H1 (cell line): ENCODE data around the gene MYLIP. TPM values are rescaled to one million over a fixed set of nuclear protein-coding genes. Genes with fewer than 3 reads are reported as not detected.

Experiments used
- CTCF ChIA-PET: fragments of 300-600 bp; sonication (Branson Sonifier 250); formaldehyde crosslinking; loops from one replicate; lab custom pipeline; 2021; ENCODE audit not compliant: partially characterized antibody; lab: Charles Lee
- POLR2A ChIA-PET: fragments of 300-600 bp; sonication (Branson Sonifier 250); formaldehyde crosslinking; loops from one replicate; lab custom pipeline; 2021; ENCODE audit warnings: inconsistent platforms; ENCODE audit not compliant: partially characterized antibody; lab: Charles Lee
- DNase-seq, 2 experiments: peaks; one replicate each; pipeline versions ENCODE4 v3.0.0 to v3.0.0-alpha.2; 2010 to 2022; ENCODE audit warnings: low spot score in 2 of 2, low read depth in 1 of 2, mixed read lengths in 1 of 2
- FAIRE-seq: peaks from 2 replicates; lab custom pipeline; 2011; peaks lifted over from hg19 to GRCh38; lab: Jason Lieb, UNC
- H2AFZ ChIP-seq: 2 replicates; pipeline ENCODE4 v1.8.1; 2012; ENCODE audit warnings: low read length, inconsistent platforms
- H2AK5ac ChIP-seq: 2 replicates; pipeline ENCODE4 v1.6.1; 2013; ENCODE audit warnings: low read depth, low read length
- H2BK120ac ChIP-seq: replicated peaks from 2 replicates; pipeline ENCODE3; 2013; ENCODE audit warnings: low read depth, low read length, inconsistent platforms
- H2BK12ac ChIP-seq: 2 replicates; pipeline ENCODE4 v1.6.1; 2013; ENCODE audit warnings: low read depth, low read length
- H2BK15ac ChIP-seq: 2 replicates; pipeline ENCODE4 v1.6.1; 2013; ENCODE audit warnings: low read length
- H2BK20ac ChIP-seq: 2 replicates; pipeline ENCODE4 v1.6.1; 2013; ENCODE audit warnings: low read length
- H2BK5ac ChIP-seq: 2 replicates; pipeline ENCODE4 v1.6.1; 2013; ENCODE audit warnings: low read depth, low read length
- H3K14ac ChIP-seq: 2 replicates; pipeline ENCODE4 v1.6.1; 2013; ENCODE audit warnings: inconsistent platforms; ENCODE audit not compliant: insufficient read length
- H3K18ac ChIP-seq: 2 replicates; pipeline ENCODE4 v1.6.1; 2013; ENCODE audit warnings: low read length; ENCODE audit errors: extremely low read depth
- H3K23ac ChIP-seq: 2 replicates; pipeline ENCODE4 v1.6.1; 2013; ENCODE audit warnings: inconsistent platforms; ENCODE audit not compliant: insufficient read length
- H3K23me2 ChIP-seq: 2 replicates; pipeline ENCODE4 v1.6.1; 2013; ENCODE audit warnings: low read depth, low read length
- H3K27ac ChIP-seq: 2 replicates; pipeline ENCODE4 v1.6.1; 2011; ENCODE audit warnings: low read depth, low read length, inconsistent platforms
- H3K27me3 ChIP-seq, 4 experiments: replicated peaks in 1 of 4; 1 replicate in 1 of 4; 2 replicates in 3 of 4; pipeline versions ENCODE4 v1.6.1 to v1.8.1; 2011 to 2013; ENCODE audit warnings: low read length in 3 of 4, mild to moderate bottlenecking in 3 of 4, inconsistent platforms in 2 of 4, mixed read lengths in 2 of 4, moderate library complexity in 1 of 4; ENCODE audit not compliant: control insufficient read depth in 3 of 4, insufficient read depth in 3 of 4; ENCODE audit errors: extremely low read depth in 1 of 4
- H3K36me3 ChIP-seq, 4 experiments: 2 replicates each; pipeline versions ENCODE4 v1.6.1 to v1.8.1; 2011 to 2013; ENCODE audit warnings: mild to moderate bottlenecking in 4 of 4, low read length in 3 of 4, moderate library complexity in 2 of 4, control low read depth in 1 of 4, inconsistent platforms in 1 of 4; ENCODE audit not compliant: insufficient read depth in 4 of 4, control insufficient read depth in 2 of 4
- H3K4ac ChIP-seq: replicated peaks from 2 replicates; pipeline ENCODE3; 2013; ENCODE audit warnings: low read length, low read depth, mixed read lengths, inconsistent platforms; ENCODE audit not compliant: insufficient read length
- H3K4me1 ChIP-seq, 4 experiments: replicated peaks in 1 of 4; 1 replicate in 1 of 4; 2 replicates in 3 of 4; pipeline versions ENCODE4 v1.6.1 to v1.8.1; 2011 to 2013; ENCODE audit warnings: low read length in 3 of 4, inconsistent platforms in 2 of 4, mixed read lengths in 1 of 4; ENCODE audit not compliant: insufficient read depth in 4 of 4, control insufficient read depth in 3 of 4
- H3K4me2 ChIP-seq, 2 experiments: 2 replicates each; pipeline versions ENCODE4 v1.6.1 to v1.8.1; 2011 to 2013; ENCODE audit warnings: low read depth in 2 of 2, low read length in 2 of 2, control low read depth in 1 of 2, inconsistent platforms in 1 of 2, mild to moderate bottlenecking in 1 of 2; ENCODE audit not compliant: insufficient read depth in 1 of 2
- H3K4me3 ChIP-seq, 4 experiments: fragments of 200-600, 300-600 bp in 1 of 4; sonication (generic), shearing (Covaris generic), sonication (Bioruptor Twin) in 1 of 4; 2 replicates each; pipeline versions ENCODE4 v1.5.1 to v1.8.1; 2011 to 2016; ENCODE audit warnings: low read length in 4 of 4, low read depth in 3 of 4, control low read depth in 2 of 4, inconsistent platforms in 2 of 4, mild to moderate bottlenecking in 2 of 4, mixed read lengths in 1 of 4, moderate library complexity in 1 of 4; ENCODE audit not compliant: insufficient read depth in 2 of 4; ENCODE audit errors: extremely low read depth in 1 of 4
- H3K56ac ChIP-seq: replicated peaks from 2 replicates; pipeline ENCODE3; 2013; ENCODE audit warnings: low read depth, mild to moderate bottlenecking, mixed read lengths, low read length, inconsistent platforms; ENCODE audit not compliant: insufficient read length
- H3K79me1 ChIP-seq: 2 replicates; pipeline ENCODE4 v1.6.1; 2013; ENCODE audit warnings: low read depth, low read length, control low read depth
- H3K79me2 ChIP-seq, 2 experiments: 2 replicates each; pipeline versions ENCODE4 v1.6.1 to v1.8.1; 2012 to 2013; ENCODE audit warnings: low read length in 2 of 2, mild to moderate bottlenecking in 2 of 2, inconsistent platforms in 1 of 2; ENCODE audit not compliant: insufficient read depth in 2 of 2, control insufficient read depth in 1 of 2
- H3K9ac ChIP-seq, 4 experiments: replicated peaks in 1 of 4; 1 replicate in 1 of 4; 2 replicates in 3 of 4; pipeline versions ENCODE4 v1.6.1 to v1.8.1; 2011 to 2013; ENCODE audit warnings: low read depth in 3 of 4, low read length in 3 of 4, control low read depth in 2 of 4, mild to moderate bottlenecking in 2 of 4, moderate library complexity in 2 of 4, inconsistent platforms in 1 of 4; ENCODE audit errors: extremely low read depth in 1 of 4
- H3K9me3 ChIP-seq, 2 experiments: 2 replicates each; pipeline versions ENCODE4 v1.6.1 to v1.8.1; 2012 to 2013; ENCODE audit warnings: mild to moderate bottlenecking in 2 of 2, moderate library complexity in 2 of 2, control low read depth in 1 of 2, inconsistent platforms in 1 of 2, low read depth in 1 of 2, low read length in 1 of 2, mixed read lengths in 1 of 2; ENCODE audit not compliant: insufficient read depth in 2 of 2
- H4K20me1 ChIP-seq, 2 experiments: replicated peaks in 1 of 2; 2 replicates each; pipeline versions ENCODE3 to v1.8.1; 2011 to 2013; ENCODE audit warnings: inconsistent platforms in 2 of 2, low read length in 2 of 2, mild to moderate bottlenecking in 1 of 2; ENCODE audit not compliant: insufficient read depth in 2 of 2, control insufficient read depth in 1 of 2
- H4K5ac ChIP-seq: 2 replicates; pipeline ENCODE4 v1.6.1; 2013; ENCODE audit warnings: low read length, low read depth, mixed read lengths, inconsistent platforms; ENCODE audit not compliant: insufficient read length
- H4K8ac ChIP-seq: 2 replicates; pipeline ENCODE4 v1.8.0; 2013; ENCODE audit warnings: mild to moderate bottlenecking, moderate library complexity, low read length, inconsistent platforms; ENCODE audit not compliant: insufficient read depth; ENCODE audit errors: extremely low read depth
- H4K91ac ChIP-seq: replicated peaks from 2 replicates; pipeline ENCODE3; 2013; ENCODE audit warnings: low read length, mixed read lengths, inconsistent platforms; ENCODE audit not compliant: insufficient read length
- FOSL1 ChIP-seq: IDR thresholded peaks from 2 replicates; pipeline ENCODE4 v1.6.1; 2011; ENCODE audit warnings: mild to moderate bottlenecking, low read depth, low read length, moderate library complexity; ENCODE audit not compliant: insufficient read depth
- GTF2F1 ChIP-seq: IDR thresholded peaks from 2 replicates; pipeline ENCODE4 v1.6.1; 2012; ENCODE audit warnings: low read depth, low read length, improper control_type of control experiment, borderline replicate concordance
- NANOG ChIP-seq: IDR thresholded peaks from 2 replicates; pipeline ENCODE4 v1.6.1; 2011; ENCODE audit warnings: low read length, low read depth, mild to moderate bottlenecking, inconsistent platforms; ENCODE audit not compliant: insufficient read depth, poor library complexity, severe bottlenecking
- PHF8 ChIP-seq: fragments of 200-600 bp; sonication (generic); conservative IDR thresholded peaks from 2 replicates; pipeline ENCODE4 v1.7.1; 2012; ENCODE audit warnings: low read depth, mild to moderate bottlenecking, inconsistent platforms, low read length, moderate library complexity
- POLR2AphosphoS5 ChIP-seq: IDR thresholded peaks from 2 replicates; pipeline ENCODE4 v1.6.1; 2011; ENCODE audit warnings: low read depth, low read length
- POU5F1 ChIP-seq: IDR thresholded peaks from 2 replicates; pipeline ENCODE4 v1.6.1; 2011; ENCODE audit warnings: low read depth, mild to moderate bottlenecking, low read length, moderate library complexity
- RXRA ChIP-seq: IDR thresholded peaks from 2 replicates; pipeline ENCODE4 v1.6.1; 2011; ENCODE audit warnings: low read depth, mild to moderate bottlenecking, low read length, moderate library complexity; ENCODE audit not compliant: insufficient read depth
- SAP30 ChIP-seq: fragments of 300-600 bp; sonication (generic); IDR thresholded peaks from 2 replicates; pipeline ENCODE4 v1.7.1; 2012; ENCODE audit warnings: low read length, moderate library complexity, mild to moderate bottlenecking, inconsistent platforms; ENCODE audit not compliant: insufficient read depth, insufficient replicate concordance
- SIX5 ChIP-seq: IDR thresholded peaks from 2 replicates; pipeline ENCODE4 v1.6.1; 2011; ENCODE audit warnings: mild to moderate bottlenecking, low read depth, low read length
- SP2 ChIP-seq: IDR thresholded peaks from 2 replicates; pipeline ENCODE4 v1.6.1; 2012; ENCODE audit warnings: mild to moderate bottlenecking, low read length, inconsistent platforms
- WGBS, 2 experiments: shearing (Covaris generic) in 1 of 2; methylation state at CpG; one replicate each; pipeline versions ENCODE4 v1.1.6 to v1.1.7; 2013 to 2015; ENCODE audit warnings: low lambda C conversion rate in 2 of 2, mixed read lengths in 2 of 2, inconsistent platforms in 1 of 2, low coverage in 1 of 2, missing lambda C conversion rate in 1 of 2; ENCODE audit not compliant: insufficient replicate concordance in 2 of 2, insufficient coverage in 1 of 2, insufficient read length in 1 of 2; ENCODE audit errors: extremely low coverage in 1 of 2, missing lambda C conversion rate in 1 of 2; 5-methylcytosine and 5-hydroxymethylcytosine counted together
- polyA plus RNA-seq, 7 experiments: library from polyadenylated mRNA; depleted of rRNA in 3 of 7; stranded (reverse) in 5 of 7; unstranded in 2 of 7; fragments of >200 nt in 5 of 7; fragments of 200-250 nt in 2 of 7; gene quantifications; 1 replicate in 5 of 7; 2 replicates in 1 of 7; 4 replicates in 1 of 7; pipeline versions ENCODE4 v1.2.1 to v1.2.3, GENCODE V29; 2011 to 2013; ENCODE audit warnings: missing spikeins in 2 of 7, mixed read lengths in 2 of 7
- total RNA-seq: library from RNA; stranded (reverse); fragmentation: NEBNext Ultra II Directional; extraction: Animal tissue kit (Norgen Biotek cat#: 25700); gene quantifications from 2 replicates; pipeline ENCODE4 v1.2.1, GENCODE V29; 2021
- TF ChIP-seq, protein P1 (sequence below): IDR thresholded peaks from 2 replicates; pipeline ENCODE4 v1.6.1; 2011; ENCODE audit warnings: low read length, improper control_type of control experiment

The MYLIP gene
- total and polyA plus RNA-seq, 2 of the 8 experiments (the other 6 are each of a cell fraction or from before 2014, with no cell fraction given), result 21.1 to 26.9 TPM

DNA sequence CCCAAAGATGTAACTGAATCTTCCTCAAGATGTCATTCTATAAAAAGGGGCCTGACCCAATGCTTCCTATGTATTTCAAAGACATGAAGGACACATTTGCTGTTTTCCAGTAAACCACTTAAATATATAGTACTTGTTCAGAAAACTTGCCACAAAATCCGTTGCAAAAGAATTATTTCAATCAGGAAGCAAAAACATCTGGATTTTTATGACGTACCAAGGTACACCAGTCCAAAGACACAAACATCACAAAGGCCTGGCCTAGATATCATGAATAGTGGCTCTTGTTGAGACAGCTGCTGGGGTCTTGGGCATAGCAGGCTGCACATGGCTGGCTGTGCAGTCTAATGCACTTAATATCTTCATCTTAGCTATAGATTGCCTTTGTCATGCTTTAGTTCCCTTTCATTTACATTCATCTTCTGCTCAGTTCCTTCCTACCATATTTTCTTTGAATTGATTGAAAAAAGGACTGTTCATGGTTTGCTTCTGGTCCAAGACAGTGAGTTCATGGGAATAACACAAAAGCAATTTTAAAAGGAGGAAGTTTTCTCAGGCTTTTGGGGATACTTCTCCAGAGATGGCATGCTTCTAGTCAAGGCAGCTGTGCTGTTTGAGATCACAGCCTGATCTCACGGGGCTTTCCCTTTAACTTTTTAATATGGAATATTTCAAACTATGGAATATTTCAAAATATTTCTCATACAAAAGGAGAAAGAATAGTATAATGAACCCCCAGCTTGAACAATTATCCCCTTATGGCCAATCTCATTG is 44.5 kb downstream of the MYLIP start:
- H2BK5ac ChIP-seq, result no peak overlapping the region
- H3K4me1 ChIP-seq, result peaks cover 0 to 5% (median 2%) of the 10 kb centered on the region in 4 experiments; a peak in 3 of 7 replicates
- H3K79me2 ChIP-seq, result no peaks in the 10 kb centered on the region
- H3K9me3 ChIP-seq, result no peaks in the 10 kb centered on the region
- H4K5ac ChIP-seq, result no peak overlapping the region
- H3K27ac ChIP-seq, result no peak overlapping the region
- no peak overlapping the region for H3K23ac ChIP-seq
- H3K4me2 ChIP-seq, result no peak overlapping the region
- DNase-seq (no peak), FAIRE-seq (no peak)
- no peak overlapping the region for H4K8ac ChIP-seq
- no peak overlapping the region for H4K91ac ChIP-seq
- H2BK15ac ChIP-seq, result no peak overlapping the region
- no peak overlapping the region for H2BK20ac ChIP-seq
- ChIA-PET POLR2A (interaction anchor here (1.3 kb wide), 1 partner anchor 44 kb away, joined by 3 read pairs; the partner anchor contains the start of gene MYLIP), CTCF (interaction anchor here (1.3 kb wide), 1 partner anchor 9 kb away, joined by 4 read pairs; no protein-coding TSS in a partner anchor)
- no peak overlapping the region for H3K4ac ChIP-seq
- no peak overlapping the region for H3K9ac ChIP-seq
- H4K20me1 ChIP-seq, result no peaks in the 10 kb centered on the region
- H2AK5ac ChIP-seq, result no peak overlapping the region
- no peak overlapping the region for H3K4me3 ChIP-seq
- no peaks in the 10 kb centered on the region for H3K36me3 ChIP-seq
- H2AFZ ChIP-seq, result no peak overlapping the region
- H3K79me1 ChIP-seq, result no peaks in the 10 kb centered on the region
- H3K18ac ChIP-seq, result no peak overlapping the region
- no peak overlapping the region for H3K56ac ChIP-seq
- no peak overlapping the region for H3K14ac ChIP-seq
- H3K27me3 ChIP-seq, result no peaks in the 10 kb centered on the region; a peak in 1 of 7 replicates
- H2BK120ac ChIP-seq, result no peak overlapping the region
- no peak overlapping the region for H2BK12ac ChIP-seq
- WGBS, 2 experiments, result 90% methylated on average over 3 of the region's 3 CpGs; no CpG with 5 or more reads in 1 of the 2 experiments
- H3K23me2 ChIP-seq, result no peaks in the 10 kb centered on the region
- TF ChIP-seq PHF8, result no peak
- TF ChIP-seq SAP30, result no peak
- TF ChIP-seq POLR2AphosphoS5, result no peak
- TF ChIP-seq, protein P1, sequence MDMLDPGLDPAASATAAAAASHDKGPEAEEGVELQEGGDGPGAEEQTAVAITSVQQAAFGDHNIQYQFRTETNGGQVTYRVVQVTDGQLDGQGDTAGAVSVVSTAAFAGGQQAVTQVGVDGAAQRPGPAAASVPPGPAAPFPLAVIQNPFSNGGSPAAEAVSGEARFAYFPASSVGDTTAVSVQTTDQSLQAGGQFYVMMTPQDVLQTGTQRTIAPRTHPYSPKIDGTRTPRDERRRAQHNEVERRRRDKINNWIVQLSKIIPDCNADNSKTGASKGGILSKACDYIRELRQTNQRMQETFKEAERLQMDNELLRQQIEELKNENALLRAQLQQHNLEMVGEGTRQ, result no peak
- no peak for TF ChIP-seq POU5F1
- TF ChIP-seq GTF2F1, result no peak
- no peak for TF ChIP-seq RXRA
- no peak for TF ChIP-seq FOSL1
- no peak for TF ChIP-seq NANOG
- no peak for TF ChIP-seq SP2
- no peak for TF ChIP-seq SIX5
